ENCODE results near the gene HNRNPUL1.
"Not testable (repeated sequence)": the region's sequence is repeated elsewhere in the genome, so short reads cannot be mapped to it uniquely, and the experiment has no call there.

The HNRNPUL1 gene

DNA sequence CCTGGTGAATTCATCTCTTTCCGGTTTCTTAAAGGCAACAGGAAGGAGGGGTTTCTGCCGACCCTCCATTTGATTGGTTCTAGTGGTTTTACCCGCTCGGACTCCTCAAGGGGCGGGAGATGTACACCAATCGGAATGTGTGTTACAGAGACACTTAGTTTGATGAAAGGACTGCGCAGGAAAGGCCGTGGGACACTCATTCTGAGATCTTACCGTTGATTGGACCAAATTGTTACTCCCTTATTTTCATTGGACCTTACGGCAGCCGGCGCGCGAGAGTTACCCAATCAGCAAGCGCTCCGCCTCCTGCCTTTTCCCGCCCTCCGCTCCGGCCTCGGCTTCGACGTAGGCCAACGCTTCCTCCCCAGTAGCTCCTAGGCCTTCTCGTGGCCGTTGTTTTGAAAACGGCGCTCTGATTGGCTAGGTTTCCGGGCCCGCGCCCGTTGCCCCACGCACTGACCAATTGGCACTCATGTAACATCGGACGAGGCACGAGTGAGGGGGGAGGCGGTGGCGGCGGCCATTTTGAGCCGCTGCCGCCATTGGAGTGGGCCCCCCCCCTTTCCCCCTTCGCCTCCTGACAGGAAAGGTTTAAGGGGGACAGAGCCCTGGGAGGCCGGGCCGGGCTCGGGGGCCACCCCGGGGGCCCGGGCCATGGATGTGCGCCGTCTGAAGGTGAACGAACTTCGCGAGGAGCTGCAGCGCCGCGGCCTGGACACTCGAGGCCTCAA lies at the start of gene HNRNPUL1:
TSS of gene HNRNPUL1 (plus strand) at position 523 of the 731 bp plus-strand sequence. CDS start at position 655, 132 bp downstream.
- peak; percentile 99 for DNase-seq (ENCODE audit: low read depth)

DNA sequence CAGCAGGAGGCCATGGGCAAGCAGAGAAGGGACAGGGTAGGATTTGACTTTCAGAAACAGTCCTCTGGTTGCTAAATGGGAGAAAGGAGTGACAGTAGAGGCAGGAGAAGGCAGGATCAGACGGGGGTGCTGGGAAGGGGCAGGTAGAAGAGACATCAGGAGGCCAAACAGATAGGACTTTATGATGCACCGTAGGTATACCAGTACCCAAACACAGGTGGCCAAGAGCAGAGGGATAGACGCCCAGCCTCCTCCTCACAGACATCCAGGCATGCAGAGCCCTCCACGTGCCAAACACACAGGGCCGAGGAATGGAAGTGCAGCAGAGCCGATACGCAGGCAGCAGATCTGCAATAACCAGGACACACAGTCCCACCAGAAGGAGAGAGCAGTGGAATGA lies 46.4 kb upstream of the HNRNPUL1 start:
- DNase-seq (ENCODE audit: low read depth) = no peak

DNA sequence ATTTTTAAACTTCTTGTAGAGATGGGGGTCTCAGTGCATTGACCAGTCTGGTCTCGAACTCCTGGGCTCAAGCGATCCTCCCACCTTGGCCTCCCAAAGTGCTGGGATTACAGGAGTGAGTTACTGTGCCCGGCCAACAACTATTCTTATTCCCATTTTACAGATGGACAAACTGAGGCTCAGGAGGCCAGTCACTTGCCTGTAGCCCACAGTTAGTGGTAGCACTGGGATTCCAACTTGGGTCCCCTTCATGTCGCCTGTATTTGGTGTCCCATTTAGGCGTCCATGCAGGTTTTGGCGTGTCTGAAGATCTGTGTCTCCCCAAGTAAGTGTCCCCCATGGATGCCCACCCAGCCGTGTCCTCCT lies 45.9 kb upstream of the HNRNPUL1 start:
- no peak for DNase-seq (ENCODE audit: low read depth)

DNA sequence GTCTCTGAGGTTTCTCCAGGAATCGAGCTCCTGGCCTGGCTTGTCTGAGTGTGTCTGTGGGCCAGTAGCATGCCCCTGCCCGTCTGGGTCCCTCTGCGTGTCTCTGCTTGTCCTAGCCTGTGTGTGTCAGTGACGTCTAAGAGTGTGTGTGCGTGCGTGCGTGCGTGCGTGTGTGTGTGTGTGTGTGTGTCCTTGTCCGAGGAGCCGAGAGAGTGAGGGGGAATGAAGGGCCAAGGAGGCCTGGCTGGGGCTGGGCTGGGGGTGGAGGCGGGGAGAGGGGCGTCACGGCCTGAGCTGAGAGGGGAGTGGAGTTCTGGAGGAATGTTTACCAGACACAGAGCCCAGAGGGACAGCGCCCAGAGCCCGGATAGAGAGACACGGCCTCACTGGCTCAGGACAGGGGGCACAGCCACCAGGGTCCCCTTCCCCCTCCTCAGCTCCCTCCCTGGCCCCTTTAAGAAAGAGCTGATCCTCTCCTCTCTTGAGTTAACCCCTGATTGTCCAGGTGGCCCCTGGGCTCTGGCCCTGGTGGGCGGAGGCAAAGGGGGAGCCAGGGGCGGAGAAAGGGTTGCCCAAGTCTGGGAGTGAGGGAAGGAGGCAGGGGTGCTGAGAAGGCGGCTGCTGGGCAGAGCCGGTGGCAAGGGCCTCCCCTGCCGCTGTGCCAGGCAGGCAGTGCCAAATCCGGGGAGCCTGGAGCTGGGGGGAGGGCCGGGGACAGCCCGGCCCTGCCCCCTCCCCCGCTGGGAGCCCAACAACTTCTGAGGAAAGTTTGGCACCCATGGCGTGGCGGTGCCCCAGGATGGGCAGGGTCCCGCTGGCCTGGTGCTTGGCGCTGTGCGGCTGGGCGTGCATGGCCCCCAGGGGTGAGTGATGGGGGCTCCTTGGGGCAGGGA lies 45.3 kb upstream of the HNRNPUL1 start, which contains the start of gene AXL:
TSS of gene AXL (plus strand) at position 609 of the 893 bp plus-strand sequence. CDS start at position 779, 170 bp downstream.
- no peak for DNase-seq (ENCODE audit: low read depth)

DNA sequence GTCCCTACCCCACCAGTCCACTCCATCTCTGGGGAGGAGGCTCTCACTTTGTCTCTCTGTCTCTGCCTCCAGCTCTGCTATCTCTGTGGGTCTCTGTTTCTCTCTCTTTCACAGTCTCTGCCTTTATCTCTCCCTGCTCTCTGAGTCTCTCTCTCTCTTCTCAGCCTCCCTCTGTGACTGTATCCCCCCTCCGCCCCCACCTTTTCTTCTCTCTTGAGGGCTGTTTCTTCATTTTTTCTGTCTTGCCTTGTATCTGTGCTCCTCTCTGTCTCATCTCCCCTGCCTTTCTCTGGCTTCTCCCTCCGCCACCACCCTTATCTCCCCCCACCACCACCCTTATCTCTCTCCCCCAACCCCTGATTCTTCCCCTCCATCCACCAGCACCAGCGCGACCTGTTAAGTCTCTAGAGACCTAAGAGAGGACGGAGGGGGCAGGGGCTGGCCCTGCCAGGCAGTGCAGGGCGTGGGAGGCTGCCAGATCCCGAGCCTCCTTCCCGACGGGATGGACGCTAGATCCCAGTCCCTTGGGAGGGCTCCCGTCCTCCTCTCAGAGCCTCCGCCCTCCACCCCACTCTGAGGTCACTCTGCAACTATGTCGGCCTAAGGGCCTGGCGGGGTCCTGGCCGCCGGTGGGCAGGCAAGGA lies 44.1 kb upstream of the HNRNPUL1 start:
- DNase-seq (ENCODE audit: low read depth) = no peak

DNA sequence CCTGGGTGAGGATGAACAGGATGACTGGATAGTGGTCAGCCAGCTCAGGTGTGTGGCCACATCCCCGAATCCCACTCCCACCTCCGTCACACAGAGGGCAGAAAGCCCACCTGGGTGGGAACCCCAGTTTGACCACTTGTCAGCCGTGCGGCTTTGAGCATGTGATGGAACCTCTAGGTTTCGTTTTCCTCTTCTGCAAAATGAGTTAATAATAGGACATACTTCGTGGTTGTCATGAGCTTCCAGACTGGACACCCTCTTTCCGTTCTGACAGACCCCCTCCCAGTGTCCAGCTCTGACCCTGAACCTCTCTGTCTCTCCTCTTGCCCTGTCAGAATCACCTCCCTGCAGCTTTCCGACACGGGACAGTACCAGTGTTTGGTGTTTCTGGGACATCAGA lies 43.4 kb upstream of the HNRNPUL1 start:
- no peak for DNase-seq (ENCODE audit: low read depth)

DNA sequence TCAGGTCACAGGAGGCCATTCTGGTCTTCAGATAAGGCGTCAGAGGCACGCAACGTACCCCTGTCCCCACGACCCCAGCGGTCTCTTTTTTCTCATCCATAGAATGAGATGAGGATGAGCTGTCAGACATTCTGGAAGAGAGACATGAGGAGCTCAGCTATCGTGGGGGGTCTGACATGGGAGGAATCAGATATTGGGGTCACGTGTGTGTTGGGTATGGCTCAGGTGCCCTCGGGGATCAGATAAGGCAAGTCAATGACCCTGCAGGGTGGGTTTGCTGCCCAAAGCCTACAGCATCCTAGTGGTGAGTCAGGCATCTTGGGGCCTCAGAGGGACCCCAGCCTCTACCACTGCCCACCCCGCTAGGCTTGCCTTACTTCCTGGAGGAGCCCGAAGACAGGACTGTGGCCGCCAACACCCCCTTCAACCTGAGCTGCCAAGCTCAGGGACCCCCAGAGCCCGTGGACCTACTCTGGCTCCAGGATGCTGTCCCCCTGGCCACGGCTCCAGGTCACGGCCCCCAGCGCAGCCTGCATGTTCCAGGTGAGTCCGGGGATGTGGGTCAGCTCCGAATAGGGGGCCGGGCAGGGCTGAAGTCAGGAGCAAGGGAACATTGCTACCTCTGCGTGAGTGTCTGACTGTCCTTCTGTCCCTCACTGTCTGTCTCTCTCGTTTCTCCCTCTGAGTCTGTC lies 42.5 kb upstream of the HNRNPUL1 start:
- DNase-seq (ENCODE audit: low read depth) = no peak

DNA sequence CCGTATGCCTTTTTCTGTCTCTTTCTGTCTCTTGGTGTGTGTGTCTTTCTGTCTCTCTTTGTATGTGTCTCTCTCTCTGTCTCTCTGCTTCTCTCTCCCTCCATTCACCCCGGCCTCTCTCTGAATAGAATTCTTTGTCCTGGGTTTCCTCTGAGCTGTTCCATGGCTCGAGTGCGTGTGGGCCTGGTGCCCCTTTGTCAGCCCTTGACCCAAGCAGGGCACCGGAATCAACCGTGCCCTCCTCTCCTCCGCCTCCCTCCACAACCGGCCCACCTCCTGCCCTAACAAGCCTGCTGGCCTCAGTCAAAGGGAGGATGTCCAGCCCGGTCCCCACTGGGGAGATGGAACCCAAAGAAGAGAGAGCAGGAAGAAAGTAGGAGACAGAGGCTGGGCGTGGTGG lies 41.9 kb upstream of the HNRNPUL1 start:
- DNase-seq (ENCODE audit: low read depth) = no peak

DNA sequence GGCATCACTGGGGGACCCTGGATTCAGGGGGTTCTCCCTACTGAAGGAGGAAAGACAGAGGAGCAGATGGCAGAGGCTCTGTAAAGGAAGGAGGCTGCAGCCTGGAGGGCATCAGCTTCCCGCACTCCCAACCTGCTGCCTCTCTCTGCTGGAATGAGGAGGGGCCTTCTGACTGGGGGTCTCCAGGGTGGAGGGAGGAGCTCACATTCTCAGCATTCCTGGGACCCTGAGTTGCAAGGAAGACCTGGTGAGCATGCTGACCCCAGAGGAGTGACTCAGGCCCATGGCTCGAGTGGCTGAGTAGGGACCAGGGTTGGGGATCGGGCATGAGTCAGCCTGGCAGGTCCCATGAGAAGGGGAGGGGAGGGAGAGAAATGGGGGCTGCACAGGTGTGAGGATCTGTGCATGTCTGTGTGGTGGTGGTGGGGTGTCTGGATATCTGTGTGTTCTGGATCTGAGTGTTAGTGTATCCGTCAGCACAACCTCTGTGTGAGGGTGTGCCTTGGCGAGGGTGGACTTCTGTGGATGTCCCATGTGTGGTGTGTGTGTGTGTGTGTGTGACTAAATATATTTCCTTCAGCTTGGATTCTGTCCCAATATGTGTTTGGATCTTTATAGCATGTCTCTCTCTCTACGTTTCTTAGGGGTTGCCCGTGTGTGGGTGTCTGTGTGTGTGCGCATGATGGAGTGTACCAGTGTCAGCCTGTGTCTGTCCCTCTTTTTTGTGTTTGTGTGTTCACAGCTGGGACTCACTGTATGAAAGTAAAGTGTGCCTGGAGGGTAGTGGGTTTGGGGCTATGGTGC lies 40.5 kb upstream of the HNRNPUL1 start:
- no peak for DNase-seq (ENCODE audit: low read depth)

DNA sequence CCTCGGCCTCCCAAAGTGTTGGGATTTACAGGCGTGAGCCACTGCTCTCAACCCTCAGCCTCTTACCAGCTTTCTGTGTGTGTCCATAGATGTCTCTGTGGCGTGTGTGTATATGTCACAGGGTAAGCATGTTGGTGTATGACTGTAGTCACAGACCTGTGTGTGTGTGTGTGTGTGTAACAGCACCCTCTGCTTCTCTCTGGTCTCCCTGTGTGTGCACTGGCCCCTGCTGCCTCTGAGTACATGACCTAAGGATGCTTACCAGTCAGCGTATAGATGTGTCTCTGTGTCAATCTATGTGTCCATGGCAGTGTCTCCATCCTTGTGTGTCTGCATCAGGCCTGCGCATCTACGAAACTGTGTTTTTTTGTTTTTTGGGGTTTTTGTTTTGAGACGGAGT lies 39.5 kb upstream of the HNRNPUL1 start:
- no peak for DNase-seq (ENCODE audit: low read depth)

DNA sequence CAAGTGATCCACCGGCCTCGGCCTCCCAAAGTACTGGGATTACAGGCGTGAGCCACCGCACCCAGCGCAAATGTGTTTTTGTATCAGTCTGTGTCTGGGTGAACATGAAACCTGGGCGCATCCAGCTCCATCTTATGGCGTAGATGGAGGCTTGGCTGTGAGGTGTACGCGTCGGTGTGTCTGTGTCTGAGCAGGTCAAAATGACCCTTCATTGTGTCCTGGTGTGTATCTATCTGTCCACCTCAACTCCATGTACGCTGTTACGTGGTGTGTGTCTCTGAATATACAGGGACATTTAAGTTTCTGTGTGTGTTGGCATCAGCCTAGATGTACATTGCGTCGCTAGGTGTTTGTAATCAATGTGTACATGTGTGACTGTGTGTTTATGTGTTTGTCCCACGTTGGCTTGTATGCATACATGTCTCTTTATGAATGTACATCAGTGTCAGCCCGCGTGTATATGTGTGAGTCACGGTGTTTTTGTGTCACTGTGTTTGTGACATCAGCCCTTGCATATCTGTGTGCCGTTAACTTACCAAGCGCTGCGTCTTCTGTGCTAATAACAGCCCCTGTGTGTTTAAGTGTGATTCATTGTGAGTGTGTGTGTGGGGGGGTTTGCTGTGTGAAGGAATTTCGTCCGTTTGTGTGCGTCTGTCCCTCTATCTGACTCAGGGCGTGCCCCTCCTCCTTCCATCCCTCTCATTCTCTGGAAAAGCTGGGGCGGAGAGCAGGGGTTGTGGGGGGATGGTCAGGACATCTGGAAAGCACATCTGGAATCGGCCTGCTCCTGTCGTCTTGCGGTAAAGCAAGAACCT lies 38.7 kb upstream of the HNRNPUL1 start:
- no peak for DNase-seq (ENCODE audit: low read depth)

DNA sequence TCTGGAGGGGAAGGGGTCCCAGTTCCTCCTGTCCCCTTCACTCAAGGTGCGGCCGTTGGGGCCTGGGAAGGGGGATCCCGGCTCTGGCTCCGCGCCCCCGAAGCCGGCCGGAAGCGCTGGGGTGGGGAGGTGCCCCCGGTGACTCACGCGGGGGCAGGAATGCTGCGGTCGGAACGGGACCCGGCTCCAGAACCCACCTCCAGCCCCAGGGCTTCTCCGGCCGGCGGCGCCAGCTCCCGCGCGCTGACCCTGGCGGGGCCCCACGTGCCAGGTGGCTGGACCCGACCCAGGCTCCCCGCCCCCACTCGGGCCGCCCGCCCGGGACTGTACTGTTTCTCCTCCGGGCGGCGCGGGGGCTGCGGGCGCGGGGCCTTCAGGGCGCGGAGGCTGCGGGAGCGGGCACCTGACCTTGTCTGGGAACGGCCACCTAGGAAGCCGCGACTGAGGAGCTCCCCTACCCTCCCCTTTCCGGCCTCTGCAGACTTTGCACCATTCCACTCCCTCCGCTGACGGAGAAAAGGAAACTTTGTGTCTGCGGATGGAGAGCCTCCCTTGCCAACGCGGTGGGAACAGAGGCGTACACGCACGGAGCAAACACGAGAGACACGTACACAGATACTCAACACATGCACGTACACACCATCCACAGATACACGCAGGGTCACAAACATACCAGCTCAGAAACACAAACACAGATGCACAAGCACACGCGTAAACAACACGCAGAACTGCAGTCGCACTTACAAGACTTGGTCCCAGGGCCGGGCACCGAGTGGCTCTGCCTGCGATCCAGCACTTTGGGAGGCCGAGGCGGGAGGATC lies 37.9 kb upstream of the HNRNPUL1 start:
- peak; percentile 32 for DNase-seq (ENCODE audit: low read depth)

DNA sequence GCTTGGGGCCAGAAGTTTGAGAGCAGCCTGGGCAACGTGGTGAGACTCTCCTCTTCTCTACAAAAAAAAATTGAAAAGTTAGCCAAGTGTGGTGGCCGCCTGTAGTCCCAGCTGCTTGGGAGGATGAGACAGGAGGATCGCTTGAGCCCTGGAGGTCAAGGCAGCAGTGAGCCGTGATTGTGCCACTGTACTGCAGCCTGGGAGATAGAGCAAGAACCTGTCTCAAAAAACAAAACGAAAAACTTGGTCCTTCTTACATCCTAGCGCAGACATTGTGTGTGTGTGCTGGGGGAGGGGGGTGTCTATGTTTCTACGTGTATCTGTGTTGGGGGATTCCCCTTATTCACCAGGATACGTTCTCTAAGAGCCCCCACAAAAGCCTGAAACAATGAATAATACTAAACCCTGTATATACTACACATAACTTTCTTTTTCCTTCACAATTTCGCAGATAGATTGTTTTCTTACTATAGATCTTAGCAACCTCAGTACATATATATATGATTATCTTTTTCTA lies 37.2 kb upstream of the HNRNPUL1 start:
- DNase-seq (ENCODE audit: low read depth) = no peak

DNA sequence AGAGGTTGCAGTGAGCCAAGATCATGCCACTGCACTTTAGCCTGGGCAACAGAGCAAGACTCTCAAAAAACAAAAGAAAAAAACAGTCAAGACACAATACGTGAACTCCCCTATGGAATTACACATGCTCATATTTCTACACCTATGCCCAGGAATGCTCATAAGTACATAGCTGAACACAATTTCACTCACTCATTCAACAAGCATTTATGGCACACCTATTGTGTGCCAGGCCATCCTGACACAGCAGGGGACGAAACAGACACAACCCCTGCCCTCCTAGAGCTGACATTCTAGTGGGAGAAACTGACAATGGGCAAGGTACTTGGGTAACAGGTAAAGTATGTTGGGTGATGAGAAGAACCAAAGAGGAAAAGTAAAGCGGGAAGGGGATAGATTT lies 35.7 kb upstream of the HNRNPUL1 start:
- DNase-seq (ENCODE audit: low read depth) = no peak

DNA sequence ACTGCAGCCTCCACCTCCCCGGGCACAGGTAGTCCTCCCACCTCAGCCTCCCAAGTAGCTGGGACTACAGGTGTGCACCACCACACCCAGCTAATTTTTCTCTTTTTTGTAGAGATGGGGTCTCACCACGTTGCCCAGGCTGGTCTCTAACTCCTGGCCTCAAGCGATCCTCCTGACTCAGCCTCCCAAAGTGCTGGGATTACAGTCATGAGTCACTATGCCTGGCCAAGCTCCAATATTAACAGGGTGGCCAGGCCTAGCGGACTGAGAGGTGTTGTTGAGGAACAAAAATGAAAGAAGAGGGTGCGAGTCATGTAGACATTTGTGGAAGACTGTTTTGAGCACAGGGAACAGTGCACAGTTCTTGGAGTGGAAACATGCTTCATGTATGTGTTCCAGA lies 34.8 kb upstream of the HNRNPUL1 start:
- not testable (repeated sequence) for DNase-seq (ENCODE audit: low read depth)

DNA sequence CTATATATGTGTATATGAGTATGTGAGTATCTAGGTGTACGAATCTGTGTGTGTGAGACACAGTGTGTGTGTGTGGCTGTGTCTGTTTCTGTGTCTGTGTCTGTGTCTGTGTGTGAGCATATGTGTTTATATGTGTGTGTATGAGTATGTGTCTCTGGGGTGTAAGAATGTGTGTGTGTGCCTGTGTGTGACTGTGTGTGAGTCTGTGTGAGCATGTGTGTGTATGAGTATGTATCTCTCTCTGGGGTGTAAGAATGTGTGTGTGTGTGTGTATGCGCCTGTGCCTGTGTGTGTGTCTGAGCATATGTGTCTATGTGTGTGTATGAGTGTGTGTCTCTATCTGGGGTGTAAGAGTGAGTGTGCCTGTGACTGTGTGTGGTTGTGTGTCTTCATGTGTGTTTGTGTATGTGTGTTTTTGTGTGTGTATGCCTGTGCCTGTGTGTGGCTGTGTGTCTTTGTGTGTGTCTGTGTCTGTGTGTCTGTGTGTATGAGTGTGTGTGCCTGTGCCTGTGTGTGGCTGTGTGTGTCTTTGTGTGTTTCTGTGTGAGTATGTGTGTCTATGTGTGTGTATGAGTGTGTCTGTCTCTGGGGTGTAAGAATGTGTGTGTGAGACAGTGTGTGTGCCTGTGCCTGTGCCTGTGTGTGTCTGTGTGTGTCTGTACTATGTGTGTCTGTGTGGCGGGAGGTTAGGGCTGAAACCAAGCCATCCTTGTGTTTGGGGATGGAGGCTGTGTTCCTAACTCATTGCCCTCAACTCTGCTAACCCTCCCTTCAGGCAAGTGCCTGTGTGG lies 33.9 kb upstream of the HNRNPUL1 start:
- DNase-seq (ENCODE audit: low read depth) = no peak

DNA sequence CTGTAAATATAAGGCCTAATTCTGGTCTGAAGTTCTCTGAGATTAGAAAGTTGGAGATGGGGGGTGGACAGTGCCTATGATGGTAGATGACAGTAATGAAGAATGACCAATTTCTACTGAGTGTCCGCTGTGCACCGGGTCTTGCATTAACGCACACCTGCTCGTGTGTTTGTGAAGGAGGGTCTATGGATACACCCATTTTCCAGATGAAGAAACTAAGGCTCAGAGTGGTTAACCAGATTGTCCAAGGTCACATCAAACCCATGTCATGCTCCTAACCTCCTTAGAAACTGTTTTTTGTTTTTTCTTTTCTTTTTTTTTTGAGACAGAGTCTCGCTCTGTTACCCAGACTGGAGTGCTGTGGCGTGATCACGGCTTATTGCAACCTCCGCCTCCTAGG lies 31.5 kb upstream of the HNRNPUL1 start:
- no peak for DNase-seq (ENCODE audit: low read depth)

DNA sequence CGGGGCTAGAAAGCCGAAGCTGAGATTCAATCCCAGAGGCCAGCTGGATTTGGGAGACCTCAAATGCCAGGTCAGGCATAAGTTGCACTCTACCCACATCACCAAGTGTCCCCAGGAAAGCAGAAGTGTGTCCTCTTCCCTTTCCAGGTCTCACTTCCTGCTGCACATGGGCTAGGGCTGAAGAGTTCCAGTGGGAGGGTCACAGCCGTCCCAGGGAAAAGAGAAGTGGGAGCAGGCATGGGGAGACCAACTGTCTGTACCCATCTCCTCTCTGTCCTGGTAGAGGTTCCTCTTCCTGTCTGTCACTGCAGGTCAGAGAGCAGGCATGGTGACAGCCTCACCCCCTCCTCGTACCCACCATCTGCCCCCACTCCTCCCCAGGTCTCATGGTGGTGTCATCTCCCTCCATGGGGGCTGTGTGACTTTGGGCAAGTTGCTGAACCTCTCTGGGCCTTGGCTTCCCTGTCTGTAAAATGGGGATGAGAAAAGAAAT lies 30.4 kb upstream of the HNRNPUL1 start:
- DNase-seq (ENCODE audit: low read depth) = no peak
